GM10266 (cell line): Measurements from ENCODE around the gene ADIPOR1.
"Not testable (repeated sequence)": the region's sequence is repeated elsewhere in the genome, so short reads cannot be mapped to it uniquely, and the experiment has no call there.

Source experiments
- DNase-seq: peaks from one replicate; pipeline ENCODE4 v3.0.0; 2012; ENCODE audit errors: extremely low spot score
- CTCF ChIP-seq: IDR thresholded peaks from 2 replicates; pipeline ENCODE4 v1.5.1; 2012; ENCODE audit warnings: mild to moderate bottlenecking, low read depth; ENCODE audit not compliant: control insufficient read depth, insufficient read depth; ENCODE audit errors: missing control alignments

ADIPOR1 gene

GRCh38 chr1:202909494-202909893 is 48.6 kb downstream of the ADIPOR1 start:
- no peak for DNase-seq

GRCh38 chr1:202908998-202909397 is 49.1 kb downstream of the ADIPOR1 start:
- no peak for TF ChIP-seq CTCF
- DNase-seq, result no peak

More at GRCh38 chr1:202909494-202909893, 48.6 kb downstream of the ADIPOR1 start:
- no peak for TF ChIP-seq CTCF

GRCh38 chr1:202905331-202905730 is 52.8 kb downstream of the ADIPOR1 start:
- no peak for TF ChIP-seq CTCF
- no peak for DNase-seq

- DNase-seq, result not testable (repeated sequence)
Measured at GRCh38 chr1:202903808-202904207, 54.3 kb downstream of the ADIPOR1 start.

- TF ChIP-seq CTCF, result no peak
- no peak for DNase-seq
Measured at GRCh38 chr1:202901555-202901954, 56.6 kb downstream of the ADIPOR1 start.

- no peak for TF ChIP-seq CTCF
Measured at GRCh38 chr1:202892501-202892900, 65.6 kb downstream of the ADIPOR1 start.

More at GRCh38 chr1:202892501-202892900, 65.6 kb downstream of the ADIPOR1 start:
- no peak for DNase-seq
